ENCODE measurements around the gene MATN1.

Gene MATN1

DNA sequence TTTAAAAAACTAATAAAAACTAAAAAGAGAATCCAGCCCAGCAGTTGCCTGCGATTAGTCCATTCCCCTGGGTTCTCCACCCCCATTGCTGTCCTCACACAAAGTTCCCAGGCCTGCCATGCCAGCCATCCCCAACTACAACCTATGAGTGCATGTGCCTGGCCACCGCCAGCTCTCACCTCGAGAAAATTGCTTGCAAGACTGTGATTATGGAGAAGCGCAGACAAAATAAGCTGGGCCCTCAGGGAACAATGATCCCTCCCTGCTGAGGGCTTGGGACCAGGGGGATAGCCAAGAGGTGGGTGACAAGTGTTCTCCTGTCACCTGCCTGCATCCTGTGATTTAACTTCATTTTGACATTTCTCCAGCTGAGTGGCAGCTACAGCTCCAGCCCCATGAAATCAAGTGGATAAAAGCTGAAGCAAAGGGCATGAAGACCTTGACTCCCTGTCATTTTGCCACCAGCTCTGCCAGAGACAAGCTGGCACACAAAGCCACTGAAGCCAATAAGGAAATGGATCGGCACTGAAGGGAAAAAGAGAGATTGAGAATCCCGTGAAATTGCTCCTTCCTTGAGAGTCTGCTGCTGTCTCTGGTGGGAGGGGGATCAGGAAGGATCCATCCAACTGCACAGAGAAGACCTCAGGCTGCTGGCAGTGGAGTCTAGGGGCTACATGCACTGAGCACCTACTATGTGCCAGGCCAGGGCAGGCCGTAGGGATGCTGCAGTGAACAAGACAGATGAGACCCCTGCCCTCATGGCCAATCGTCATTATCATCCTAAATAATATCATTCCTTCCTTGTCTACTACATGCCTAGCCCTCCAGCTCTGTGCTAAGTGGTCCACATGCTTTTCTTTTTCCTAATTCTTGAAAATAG, 40.7 kb downstream of the MATN1 start:
- no peak for DNase-seq (ENCODE audit: low spot score)

DNA sequence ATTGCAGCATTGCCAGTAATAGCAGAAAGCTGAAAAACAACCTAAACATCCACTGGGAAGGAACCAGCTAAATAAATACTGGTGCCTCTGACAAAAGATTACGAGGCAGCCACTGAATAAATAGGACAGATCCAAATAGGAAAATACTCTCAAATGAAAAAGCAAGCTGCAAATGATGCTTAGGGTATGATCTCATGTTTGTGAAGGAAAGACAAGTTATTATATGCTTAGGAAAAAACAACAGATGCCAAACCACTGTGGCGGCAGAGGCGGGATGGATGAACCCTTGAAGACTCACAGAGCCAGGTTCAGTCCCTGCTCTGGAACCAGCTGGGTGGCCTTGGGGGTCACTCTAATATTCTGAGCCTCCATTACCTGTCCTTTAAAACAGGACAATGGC, 41.6 kb downstream of the MATN1 start:
- DNase-seq (ENCODE audit: low spot score): no peak

DNA sequence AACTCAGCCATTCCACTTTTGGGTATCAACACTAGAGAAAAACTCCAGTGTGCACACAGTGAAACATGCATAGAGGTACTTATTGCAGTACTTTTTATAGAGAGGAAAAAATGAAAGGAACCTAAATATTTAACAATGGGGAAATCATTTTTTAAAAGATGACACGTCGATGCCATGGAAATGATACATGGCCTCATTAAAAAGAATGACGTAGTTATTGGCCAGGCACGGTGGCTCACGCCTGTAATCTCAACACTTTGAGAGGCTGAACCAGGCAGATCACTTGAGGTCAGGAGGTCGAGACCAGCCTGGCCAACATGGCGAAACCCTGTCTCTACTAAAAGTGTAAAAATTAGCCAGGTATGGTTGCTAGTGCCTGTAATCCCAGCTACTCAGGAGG, 42.5 kb downstream of the MATN1 start:
- no peak for DNase-seq (ENCODE audit: low spot score)

DNA sequence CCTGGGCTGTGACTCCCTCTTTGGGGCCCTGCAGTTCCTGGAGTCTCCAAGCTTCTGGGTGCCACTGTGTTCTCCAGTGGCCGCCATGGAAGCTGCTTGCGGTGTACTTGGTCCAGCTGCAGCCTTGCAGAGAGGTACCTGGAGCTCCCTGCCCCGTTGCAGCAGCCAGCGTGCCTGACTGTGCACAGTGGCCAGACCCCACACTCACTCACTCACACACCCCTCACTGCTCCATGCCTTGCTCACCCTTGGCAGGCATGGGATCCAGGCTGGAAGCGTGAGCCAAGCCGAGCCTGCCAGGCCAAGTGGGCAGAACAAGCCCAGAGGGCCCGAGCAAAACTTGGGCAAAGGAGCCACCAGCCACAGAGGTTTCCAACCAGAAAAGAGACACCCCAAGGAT, 43.0 kb downstream of the MATN1 start:
- no peak for DNase-seq (ENCODE audit: low spot score)

DNA sequence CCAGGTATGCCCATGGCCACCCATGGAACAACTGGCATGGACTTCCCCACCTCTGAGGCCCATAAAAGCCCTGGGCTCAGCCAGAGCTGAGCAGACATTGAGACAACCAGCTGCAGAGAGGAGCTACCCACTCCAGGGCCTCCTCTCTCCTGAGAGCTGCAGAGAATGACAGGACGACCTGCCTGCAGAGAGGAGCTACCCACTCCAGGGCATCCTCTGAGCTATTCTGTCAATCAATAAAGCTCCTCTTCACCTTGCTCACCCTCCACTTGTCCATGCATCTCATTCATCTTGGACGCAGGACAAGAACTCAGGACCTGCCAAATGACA, 43.4 kb downstream of the MATN1 start:
- no peak for DNase-seq (ENCODE audit: low spot score)

DNA sequence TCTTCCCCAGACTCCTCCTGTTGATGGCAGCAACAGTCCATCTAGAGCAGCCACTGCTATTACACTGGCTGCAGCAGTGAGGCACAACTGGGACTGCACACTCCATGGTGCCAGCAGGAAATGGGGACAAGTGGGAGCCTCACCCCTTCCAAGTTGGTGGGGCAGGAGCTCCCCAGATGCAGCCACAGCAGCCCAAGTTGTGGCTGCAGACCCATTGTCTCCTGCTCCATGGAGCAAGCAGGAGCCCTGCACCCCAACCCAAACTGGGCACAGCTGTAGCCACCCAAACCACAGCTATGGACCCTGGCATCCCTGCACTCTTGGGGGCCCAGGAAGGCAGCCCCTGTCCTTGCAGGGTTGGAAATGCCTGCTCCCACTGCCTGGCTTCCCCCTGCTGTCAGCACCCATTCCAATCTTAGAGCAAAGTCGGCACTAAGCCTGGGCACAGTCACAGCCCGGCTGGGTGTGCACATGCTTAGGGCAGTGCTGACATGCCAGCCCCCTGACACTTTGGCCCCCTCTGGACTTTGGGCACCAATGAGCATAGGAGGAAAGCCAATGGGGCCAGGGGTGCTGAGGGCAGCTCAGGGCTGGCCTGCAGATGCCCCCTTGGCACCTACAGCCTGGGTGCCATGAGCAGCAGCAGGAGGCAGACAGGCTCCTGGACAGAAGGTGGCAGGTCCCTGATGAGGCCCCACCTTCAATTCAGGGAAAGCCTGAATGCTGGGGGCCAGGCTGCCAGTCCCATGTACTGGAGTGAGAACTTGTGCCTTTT, 44.0 kb downstream of the MATN1 start:
- DNase-seq (ENCODE audit: low spot score): no peak

DNA sequence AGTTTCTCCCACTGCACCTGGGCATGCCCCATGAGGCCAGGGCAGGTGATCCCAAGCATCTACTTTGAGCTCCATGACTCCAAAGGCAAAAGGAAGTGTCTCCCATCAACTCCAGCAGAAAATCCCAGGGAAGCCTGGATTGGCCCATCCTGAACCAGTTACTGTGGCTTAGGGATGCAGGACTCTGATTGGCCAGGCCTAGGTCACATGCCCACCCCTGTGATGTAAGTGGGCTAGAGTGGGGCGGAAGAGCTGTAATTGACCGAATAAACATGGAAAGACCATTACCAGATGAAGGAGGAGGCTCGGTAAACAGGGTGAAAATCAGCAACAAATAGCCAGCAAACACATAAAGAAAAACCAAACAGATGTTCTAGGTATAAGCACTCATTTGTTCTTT, 45.2 kb downstream of the MATN1 start:
- DNase-seq (ENCODE audit: low spot score): no peak

DNA sequence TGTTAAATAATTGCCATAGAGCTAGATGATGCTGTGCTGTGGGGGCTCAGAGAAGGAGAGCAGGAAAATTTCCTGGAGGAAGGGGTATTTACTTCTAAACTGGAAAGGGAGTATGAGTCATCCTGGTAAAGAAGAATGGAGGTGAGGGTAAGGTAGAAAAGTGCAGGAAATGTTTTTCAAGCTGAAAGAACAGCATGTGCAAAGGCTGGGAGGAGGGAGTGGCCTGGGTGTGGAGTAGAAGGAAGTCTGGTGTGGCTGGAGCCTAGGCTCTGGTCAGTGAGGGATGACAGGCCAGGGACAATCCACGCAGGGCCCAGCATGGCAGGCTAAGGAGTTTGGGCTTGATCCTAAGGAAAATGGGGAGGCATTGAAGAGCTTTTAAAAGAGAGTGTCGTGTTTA, 45.9 kb downstream of the MATN1 start:
- DNase-seq (ENCODE audit: low spot score): no peak

DNA sequence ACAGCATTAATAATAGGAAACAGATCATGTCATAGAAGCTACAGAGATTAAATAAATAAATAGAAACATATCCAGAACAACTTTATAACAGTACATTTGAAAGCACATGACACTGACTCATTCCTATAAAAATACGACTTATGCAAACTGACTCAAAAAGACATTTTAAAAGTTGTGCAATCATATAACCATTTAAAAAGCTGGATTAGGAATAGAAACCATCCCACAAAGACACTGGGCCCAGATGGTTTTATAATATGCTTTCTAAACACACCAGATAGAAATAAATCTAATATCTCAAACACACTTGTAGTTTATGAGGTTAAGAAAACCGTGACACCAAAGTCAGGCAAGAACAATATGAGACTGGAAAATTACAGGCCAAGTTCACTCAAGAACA, 47.6 kb downstream of the MATN1 start:
- DNase-seq (ENCODE audit: low spot score): no peak

DNA sequence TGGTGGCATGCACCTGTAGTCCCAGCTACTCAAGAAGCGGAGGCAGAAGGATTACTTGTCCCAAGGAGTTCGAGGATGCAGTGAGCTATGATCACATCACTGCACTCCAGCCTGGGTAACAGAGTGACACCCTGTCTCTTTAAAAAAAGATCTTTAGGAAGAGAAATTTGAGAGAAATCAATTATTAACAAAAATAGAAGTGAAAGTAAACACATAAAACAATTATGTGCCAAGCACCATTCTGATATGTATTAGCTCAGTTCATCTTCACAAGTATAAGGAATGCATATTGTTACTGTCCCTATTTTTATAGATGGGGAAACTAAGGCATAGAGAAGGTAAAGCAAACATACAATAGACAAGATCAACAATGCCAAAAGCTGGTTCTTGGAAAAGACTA, 48.1 kb downstream of the MATN1 start:
- no peak for DNase-seq (ENCODE audit: low spot score)

DNA sequence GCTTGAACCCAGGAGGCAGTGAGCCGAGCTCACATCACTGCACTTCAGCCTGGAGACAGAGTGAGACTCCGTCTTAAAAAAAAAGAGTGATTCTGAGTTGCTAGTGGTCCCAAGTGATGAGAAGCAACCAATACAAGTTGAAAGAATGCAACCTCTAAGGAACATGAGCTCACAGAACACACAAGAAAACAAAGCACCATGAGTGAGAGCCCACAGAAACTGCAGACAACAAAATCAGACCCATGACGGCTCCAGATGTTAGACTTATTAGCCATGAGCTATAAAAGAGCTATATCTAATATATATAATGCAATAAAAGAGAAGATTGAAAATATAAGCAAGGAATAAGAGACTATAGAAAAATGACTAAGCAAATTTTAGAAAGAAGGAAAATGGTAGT, 50.0 kb downstream of the MATN1 start:
- DNase-seq (ENCODE audit: low spot score): no peak

DNA sequence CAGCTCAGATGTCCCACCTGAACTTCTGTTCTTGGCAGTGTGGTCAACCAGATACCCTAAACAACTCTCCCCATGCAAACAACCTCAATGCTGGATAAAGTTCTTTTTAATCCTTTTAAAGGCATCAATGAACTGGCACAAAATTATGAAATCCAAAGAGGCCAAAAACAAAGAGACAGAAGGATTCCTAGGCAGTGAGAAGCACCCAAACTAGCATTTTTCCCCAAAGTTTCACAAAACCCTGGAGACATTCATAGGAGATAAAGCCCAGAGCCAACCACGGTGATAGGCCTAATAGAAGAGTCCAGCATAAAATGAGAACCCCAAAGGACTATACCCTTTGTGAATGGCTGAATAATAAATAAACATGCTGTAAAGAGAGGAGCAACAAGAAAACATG, 50.7 kb downstream of the MATN1 start:
- DNase-seq (ENCODE audit: low spot score): no peak

DNA sequence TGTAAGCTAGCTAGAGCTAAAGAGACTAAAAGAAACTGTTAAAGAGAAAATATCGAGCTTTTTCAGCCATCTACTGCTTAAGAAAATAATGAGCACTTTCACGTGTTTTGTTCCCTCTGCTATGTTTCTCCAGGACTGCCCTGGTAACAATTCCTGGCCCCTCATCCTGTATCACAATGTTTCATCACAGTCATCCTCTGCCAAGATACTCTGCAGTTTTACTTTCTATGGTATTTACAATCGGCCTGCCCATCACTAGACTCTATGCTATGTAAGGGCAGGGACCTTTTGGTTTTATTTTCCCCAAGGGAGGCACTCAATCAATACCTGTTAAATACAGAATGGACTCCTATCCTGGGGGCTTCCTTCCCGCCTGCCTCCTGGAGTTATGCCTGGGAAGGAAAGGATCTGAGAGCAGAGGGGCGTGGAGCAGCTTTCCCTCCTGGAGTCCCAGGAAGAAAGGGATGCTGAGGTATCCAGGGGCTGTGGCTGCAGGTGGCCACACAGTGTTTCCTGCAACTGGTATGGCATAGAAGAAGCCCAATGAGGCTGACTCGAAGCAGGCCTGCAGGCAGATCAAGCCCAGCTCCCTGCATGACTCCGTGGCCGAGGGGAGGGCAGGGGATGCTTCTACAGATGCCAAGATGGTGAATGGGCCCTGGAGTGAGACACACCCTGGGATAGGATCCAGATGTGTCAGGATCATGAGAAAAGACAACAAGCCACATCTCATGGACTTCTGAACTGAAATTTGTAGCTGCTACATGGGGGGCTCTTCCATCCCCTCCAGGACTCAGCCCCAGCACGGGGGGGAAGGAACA, 52.9 kb downstream of the MATN1 start:
- no peak for DNase-seq (ENCODE audit: low spot score)

DNA sequence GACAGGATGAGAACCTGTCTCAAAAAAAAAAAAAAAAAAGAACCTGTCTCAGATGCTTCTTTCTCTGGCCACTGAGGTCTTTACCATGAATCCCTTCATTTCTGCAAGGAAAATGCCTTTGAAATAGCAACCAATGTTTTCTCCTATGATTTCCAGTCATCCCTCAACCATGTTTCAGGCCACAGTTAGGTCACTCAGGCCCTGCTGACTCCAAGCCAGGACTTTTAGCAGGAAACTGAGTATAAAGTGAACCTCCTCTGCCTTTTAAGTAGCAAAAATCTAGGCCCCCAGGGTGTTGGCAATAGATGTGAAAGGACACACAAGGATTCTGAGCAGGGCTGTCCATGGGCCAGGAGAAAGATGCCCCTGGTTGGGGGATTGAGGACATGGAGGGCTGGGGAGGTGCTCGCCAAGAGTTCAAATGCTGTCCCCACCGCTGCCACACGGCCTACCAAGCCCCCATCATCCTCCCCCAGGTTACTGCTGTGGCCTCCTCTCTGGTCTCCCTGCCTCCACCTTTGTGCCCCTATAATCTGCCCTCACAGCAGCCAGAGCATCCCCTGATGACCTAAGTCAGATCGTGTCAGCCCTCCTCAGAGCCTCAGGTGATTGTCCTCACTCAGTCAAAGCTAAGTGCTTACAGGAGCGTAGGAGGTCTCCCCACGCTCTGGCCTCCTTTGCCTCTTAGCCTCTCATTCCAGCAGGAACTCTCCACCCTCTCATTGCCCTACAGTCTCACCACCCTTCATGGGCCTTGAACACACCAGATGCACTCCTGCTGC, 54.6 kb downstream of the MATN1 start:
- no peak for DNase-seq (ENCODE audit: low spot score)

DNA sequence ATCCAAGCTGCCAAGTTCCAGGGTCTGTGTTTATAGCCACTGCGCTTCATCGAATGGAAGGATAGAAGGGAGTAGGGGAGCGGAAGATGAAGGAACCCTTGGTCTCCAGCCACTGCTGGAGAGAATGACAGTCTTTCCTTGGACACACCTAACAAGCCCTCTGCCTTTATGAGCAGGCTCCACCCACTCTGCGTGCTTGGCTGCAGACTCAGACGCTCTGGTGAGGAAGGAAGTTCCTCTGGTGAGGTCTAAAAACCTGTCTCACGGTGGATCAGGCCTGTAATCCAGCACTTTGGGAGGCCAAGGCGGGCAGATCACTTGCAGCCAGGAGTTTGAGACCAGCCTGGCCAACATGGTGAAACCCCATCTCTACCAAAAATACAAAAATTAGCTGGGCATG, 55.4 kb downstream of the MATN1 start:
- DNase-seq (ENCODE audit: low spot score): no peak

DNA sequence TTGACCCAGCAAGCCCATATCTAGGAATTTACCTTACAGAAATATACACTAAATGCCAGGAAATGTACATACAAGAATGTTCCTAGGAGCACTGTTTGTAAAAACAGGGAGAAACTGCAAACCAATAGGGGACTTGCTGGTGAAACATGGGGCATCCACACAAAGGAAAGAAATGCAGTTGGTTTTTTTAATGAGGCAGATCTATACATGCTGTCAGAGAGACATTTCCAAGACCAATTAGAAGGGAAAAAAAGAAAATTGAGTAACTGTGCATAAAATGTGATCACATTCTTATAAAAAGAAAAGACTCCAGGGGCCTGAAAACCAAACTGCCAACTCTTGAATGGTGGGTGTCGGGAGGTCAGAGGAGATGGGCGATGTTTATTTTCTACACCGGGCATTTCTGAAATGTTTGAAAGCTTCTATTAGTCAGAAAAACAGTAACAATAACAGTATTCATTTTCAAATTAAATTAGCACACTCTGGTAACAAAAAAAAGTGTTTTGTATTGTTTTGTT, 56.6 kb downstream of the MATN1 start:
- DNase-seq (ENCODE audit: low spot score): no peak

DNA sequence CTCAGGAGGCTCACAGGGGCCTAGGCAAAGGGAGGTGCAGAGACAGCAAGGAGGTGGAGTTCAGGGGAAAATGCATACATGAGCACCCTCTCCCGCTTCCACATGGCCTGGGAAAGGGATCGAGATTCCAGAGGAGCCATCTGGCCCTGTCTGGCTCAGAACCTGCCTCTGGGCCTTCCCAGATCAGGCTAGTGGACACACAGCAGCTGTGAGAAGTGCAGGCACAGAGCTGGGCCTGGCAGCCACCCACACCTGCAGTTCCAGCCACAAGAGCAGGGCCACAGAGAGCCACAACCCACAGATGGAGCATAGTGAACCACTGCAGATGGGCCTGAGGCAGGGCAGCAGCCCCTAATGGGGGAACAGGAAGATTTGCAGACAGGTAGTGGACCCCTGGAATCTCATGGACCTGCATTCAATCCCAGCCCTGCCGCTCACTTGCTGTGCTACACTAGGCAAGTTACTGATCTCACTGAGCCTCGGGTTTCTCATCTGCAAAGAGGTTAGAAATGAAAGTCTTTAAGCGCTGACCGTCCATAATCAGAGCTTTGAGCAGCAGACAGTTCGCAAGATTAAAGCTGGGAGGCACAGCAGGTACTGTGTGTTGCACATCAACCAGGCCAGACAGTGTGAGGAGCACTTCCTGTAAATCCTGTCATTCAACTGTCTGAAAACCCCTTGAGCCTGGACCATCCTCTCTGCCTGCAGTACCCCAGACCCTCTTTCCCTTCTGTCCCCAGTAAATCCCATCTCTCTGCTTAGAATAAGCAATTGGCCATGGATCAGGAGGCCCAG, 58.0 kb downstream of the MATN1 start:
- DNase-seq (ENCODE audit: low spot score): no peak

DNA sequence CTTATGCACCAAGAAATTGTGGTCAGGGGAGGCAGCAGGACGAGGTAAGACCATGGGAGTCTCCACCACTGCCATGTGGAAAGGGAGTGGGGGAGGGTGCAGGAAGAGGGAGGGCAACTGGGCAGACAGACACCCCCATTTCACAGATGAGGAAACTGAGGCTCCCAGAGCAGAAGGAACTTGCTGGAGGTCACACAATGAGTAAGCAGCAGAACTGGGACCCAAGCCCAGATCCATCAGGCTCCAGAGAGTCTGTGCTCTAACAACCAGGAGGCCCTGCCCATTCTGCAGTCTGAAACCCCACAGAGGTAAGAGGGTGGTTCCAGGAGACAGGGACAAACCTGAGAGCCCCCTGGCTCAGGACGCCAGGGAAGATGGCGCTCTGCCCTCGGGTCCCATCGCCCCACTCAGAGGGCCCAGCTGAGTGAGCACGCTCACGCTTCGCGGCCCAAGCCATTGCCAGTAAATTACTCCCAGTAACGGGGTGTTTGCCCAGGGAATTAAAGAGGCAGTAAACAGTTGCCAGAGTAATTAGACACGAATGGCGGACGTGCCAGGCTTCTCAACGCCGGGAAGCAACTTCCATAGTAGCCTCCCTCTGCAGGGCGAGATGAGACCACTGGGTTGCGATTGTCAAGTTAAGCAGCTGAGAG, 59.2 kb downstream of the MATN1 start:
- no peak for DNase-seq (ENCODE audit: low spot score)

DNA sequence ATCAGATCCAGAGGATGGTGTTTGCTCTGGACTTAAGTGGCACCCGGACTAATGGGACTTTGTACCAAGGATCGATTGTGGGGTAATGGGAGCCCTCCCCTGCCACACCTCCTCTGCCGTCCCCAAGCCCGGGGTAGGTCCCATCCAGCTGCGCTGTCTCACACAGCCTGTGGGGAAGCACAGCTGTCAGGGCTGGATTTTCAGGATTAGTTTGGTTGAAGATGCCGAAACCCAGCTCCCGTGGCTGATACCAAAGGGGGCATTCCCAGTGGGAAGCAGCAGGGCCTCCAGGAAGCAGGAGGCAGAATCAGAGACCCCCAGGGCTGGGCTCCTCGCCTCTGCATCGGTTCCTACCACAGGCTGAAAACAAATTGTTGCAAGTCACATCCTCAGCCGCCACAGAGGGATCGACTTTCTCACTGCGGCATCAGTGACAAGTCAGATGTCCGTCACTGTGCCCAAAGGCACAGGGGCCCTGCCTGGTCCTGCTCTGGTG, 59.7 kb downstream of the MATN1 start:
- DNase-seq (ENCODE audit: low spot score): no peak

DNA sequence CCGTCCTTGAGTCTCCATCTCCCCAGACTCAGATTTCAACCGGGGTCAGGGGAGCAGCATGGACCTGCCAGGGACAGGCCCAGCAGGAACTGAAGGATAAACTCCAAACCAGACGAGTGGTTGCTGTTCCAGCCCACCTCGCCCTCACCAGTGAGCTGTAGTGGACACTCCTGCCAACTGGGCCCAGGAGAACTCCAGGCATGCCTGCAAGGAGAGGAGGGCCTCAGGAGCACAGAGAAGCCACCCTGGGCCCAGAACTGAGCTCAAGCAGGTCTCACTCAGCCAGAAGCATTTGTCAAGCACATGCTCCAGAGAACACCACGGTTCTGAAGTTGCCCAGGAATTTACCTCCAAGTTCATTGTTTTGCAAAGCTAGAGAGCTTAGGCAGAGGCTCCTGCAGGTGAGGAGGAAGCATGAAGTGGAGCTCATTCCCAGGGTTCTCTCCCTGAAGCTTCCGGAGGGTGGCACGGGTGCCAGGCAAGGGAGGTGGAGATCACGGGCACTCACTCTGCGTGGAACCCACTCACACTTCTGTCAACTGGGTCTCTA, 61.0 kb downstream of the MATN1 start:
- no peak for DNase-seq (ENCODE audit: low spot score)
